Measurements from ENCODE around the gene CMIP.

Gene CMIP

GRCh38 chr16:81705261-81705660 is 260.7 kb downstream of the CMIP start:
- no peak overlapping the region for H3K4me3 ChIP-seq (ENCODE audit: low read depth, low read length)

- no peak overlapping the region for H3K4me3 ChIP-seq (ENCODE audit: low read depth, low read length)
Observed at GRCh38 chr16:81706327-81707295, 262.0 kb downstream of the CMIP start.

GRCh38 chr16:81707411-81708265 is 263.0 kb downstream of the CMIP start:
- no peak overlapping the region for H3K4me3 ChIP-seq (ENCODE audit: low read depth, low read length)

GRCh38 chr16:81708266-81709015 is 263.8 kb downstream of the CMIP start:
- no peak overlapping the region for H3K4me3 ChIP-seq (ENCODE audit: low read depth, low read length)

- H3K4me3 ChIP-seq (ENCODE audit: low read depth, low read length), result no peak overlapping the region
Observed at GRCh38 chr16:81709016-81709900, 264.6 kb downstream of the CMIP start.

GRCh38 chr16:81710044-81710443 is 265.4 kb downstream of the CMIP start:
- H3K4me3 ChIP-seq (ENCODE audit: low read depth, low read length), result no peak overlapping the region

- no peak overlapping the region for H3K4me3 ChIP-seq (ENCODE audit: low read depth, low read length)
Observed at GRCh38 chr16:81710596-81710995, 266.0 kb downstream of the CMIP start.

- H3K4me3 ChIP-seq (ENCODE audit: low read depth, low read length), result no peak overlapping the region
Observed at GRCh38 chr16:81711657-81712319, 267.2 kb downstream of the CMIP start.

GRCh38 chr16:81712681-81713080 is 268.1 kb downstream of the CMIP start:
- H3K4me3 ChIP-seq (ENCODE audit: low read depth, low read length), result no peak overlapping the region

GRCh38 chr16:81713295-81713772 is 268.7 kb downstream of the CMIP start:
- H3K4me3 ChIP-seq (ENCODE audit: low read depth, low read length), result no peak overlapping the region

GRCh38 chr16:81713796-81714195 is 269.2 kb downstream of the CMIP start:
- H3K4me3 ChIP-seq (ENCODE audit: low read depth, low read length), result no peak overlapping the region

- no peak overlapping the region for H3K4me3 ChIP-seq (ENCODE audit: low read depth, low read length)
Observed at GRCh38 chr16:81714583-81714982, 270.0 kb downstream of the CMIP start.

- no peak overlapping the region for H3K4me3 ChIP-seq (ENCODE audit: low read depth, low read length)
Observed at GRCh38 chr16:81715358-81716196, 271.0 kb downstream of the CMIP start.

- no peak overlapping the region for H3K4me3 ChIP-seq (ENCODE audit: low read depth, low read length)
Observed at GRCh38 chr16:81716478-81717225, 272.0 kb downstream of the CMIP start.

- no peak overlapping the region for H3K4me3 ChIP-seq (ENCODE audit: low read depth, low read length)
Observed at GRCh38 chr16:81717662-81718189, 273.1 kb downstream of the CMIP start.

GRCh38 chr16:81718637-81719036 is 274.0 kb downstream of the CMIP start:
- no peak overlapping the region for H3K4me3 ChIP-seq (ENCODE audit: low read depth, low read length)

- no peak overlapping the region for H3K4me3 ChIP-seq (ENCODE audit: low read depth, low read length)
Observed at GRCh38 chr16:81719993-81720392, 275.4 kb downstream of the CMIP start.

Measured in iPS-11a (cell line).